CD4-positive, alpha-beta T cell treated with Interferon gamma for 1 hour (primary cell): Measurements from ENCODE around the gene C11orf16.
"Not testable (repeated sequence)": the region's sequence is repeated elsewhere in the genome, so short reads cannot be mapped to it uniquely, and the experiment has no call there.

ENCODE experiments used
- DNase-seq: peaks from one replicate; pipeline ENCODE4 v3.0.0-alpha.2; 2020

C11orf16 gene

DNA sequence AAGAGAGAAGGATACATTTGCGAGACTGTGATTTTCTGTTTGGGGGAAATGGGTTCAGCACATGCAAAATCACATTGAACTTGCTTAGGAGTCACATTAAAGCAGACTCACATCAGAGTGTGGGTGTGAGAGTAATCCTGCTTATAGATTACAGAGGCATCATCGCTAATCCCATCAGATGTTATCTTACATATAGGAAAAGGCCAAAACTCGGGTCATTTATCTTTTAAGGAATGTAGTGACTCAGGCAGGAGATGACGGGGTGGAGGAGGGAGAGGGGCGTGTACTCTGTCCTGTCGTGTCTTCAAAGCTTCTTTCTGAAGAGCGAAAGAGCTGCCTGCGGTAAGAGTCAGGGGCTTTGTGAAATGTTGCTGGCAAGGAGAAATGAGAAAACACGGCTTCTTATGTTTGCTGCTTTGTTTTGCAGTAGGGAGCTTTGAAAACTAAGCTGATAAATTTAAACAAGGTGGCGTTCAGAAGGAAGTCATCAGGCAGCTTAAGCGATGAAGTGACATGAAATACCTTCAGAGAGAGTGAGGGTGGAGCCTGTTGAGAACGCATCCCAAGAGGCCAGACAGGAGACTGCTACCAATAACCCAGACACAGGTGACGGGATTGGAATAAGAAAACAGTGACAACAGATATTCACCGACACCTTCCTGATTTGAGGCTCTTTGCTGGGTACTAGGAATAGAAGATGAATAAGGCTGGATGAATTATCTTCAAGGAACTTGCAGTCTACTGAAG is 2.2 kb upstream of the C11orf16 start:
- DNase-seq = no peak

DNA sequence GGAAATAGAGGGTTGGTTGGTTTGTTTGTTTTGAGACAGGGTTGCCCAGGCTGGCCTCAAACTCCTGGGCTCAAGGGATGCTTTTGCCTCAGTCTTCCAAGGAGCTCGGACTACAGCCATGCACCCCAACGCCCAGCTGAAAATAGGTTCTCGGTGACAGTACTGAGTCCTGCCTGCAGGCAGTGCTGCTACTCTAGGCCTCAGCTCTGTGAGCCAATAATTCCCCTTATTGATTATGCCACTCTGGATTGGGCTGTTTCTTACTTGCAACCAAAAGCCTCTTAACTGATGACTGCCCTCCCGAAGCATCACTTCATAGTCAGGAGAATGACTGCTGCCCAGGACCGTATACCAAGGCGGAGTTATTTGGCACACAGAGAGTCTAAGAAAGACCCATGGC is 1.2 kb upstream of the C11orf16 start:
- DNase-seq = no peak

DNA sequence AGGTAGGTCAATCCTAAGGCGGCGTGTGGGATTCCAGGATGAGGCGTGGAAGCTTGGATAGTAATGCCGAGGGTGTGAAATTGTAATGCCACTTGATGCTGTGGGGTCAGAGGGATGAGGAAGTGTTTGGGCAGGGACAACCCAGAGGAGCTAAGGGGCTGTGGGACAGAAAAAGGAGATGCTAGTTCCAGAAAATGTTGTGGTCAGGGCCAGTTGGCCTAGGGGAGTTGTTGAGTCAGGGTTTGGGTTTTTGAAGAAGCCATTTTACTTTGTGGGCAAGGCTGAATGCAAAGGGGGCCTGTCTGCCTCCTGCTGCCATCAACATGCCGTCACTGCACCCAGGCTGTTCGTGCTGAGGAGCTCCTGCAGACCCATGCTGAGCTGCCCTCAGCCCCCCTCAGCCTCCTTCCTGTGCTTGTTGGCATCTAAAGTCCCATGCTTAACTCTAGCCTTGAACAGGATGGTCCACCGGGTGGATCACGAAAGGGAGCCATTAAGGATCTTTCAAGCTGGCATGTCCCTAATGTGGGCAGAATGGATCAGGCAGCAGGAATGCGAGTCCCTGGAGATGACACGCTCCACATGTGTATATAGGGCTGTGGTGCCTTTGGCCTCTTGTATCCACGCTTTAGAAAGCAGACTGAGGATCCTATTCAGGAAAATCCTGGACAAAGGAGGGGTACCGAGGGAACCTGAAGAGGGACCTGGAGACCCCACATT is 2.1 kb downstream of the C11orf16 start:
- no peak for DNase-seq

DNA sequence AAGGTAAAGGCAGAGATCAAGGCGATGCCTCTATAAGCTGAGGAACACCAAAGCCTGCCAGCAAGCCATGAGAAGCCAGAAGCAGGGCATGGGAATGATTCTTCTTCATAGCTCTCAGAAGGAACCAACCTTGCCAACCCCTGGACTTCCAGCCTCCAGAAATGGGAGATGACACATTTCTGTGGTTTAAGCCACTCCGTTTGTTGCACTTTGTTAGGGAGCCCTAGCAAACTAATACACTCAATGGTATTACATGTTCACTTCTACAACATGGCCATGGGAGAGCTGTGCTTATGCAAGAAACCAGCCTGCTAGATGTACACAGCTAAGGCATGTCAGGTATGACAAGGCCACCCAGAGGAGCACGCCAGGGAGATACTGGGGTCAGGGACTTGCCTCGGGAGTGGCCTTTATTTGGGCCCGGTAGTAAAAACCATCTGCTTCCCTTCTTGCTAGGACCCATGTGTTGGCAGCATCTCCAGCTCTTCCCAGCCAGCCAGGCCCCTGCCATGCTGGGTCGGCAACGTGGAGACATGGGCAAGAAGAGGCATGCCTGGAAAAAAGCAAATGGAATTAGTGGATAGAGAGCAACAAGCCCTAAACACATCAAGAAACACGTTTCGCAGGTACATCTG is 3.6 kb downstream of the C11orf16 start:
- DNase-seq = no peak

DNA sequence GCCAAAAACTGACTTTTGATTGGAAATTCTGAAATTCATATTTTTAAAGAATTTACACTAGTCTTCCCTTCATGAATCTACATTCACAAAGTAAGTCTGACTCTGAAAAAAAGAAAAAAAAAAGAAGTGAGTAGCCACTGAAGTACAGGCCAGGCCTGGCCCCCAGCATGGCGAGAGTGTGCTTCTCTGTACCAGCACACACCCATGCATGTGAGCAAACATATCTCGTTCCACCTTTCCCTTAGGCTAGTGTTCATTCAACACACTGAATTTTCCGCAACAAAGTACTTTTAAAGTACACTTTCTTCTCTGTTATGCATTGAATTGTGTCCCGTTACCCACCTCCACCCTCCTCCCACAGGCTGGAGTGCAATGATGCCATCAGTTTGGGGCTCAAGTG is 4.5 kb downstream of the C11orf16 start:
- no peak for DNase-seq

DNA sequence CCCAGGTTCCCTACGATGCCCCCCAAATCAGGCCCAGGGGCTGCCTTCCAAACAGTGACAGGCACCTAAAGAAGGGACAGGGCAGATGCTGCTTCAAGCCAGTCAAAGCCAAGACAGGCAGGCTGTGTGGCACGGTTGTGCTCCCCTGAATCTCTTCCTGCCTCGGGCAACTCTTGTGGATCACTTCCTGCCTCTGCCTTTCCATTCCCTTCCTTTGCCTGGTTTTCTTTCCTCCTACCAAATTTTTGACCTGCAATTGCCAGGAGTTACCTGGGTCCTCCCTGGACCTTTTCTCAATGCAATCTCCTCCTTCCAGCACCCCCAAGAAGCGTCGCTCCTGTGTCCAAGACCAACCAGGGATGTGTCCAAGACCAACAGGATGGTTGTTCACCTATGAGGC is 5.5 kb downstream of the C11orf16 start:
- DNase-seq = no peak

DNA sequence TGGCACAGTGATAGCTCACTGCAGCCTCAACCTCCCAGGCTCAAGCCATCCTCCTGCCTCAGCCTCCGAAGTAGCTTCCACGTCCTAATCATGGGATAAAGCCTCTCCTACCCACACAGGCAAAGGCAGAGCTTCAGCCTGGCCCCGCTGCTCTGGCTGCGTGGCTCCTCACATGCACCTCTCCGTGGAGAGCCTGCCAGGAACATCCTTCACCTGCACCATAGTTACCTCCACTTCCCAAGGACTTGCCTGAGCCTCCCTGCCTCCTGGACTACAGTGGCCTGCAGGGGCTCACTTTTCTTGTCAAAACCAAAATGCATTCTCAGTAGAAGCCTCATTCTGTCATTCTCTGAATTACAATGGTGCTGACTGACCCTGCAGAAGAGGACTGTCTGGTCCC is 6.5 kb downstream of the C11orf16 start:
- no peak for DNase-seq

DNA sequence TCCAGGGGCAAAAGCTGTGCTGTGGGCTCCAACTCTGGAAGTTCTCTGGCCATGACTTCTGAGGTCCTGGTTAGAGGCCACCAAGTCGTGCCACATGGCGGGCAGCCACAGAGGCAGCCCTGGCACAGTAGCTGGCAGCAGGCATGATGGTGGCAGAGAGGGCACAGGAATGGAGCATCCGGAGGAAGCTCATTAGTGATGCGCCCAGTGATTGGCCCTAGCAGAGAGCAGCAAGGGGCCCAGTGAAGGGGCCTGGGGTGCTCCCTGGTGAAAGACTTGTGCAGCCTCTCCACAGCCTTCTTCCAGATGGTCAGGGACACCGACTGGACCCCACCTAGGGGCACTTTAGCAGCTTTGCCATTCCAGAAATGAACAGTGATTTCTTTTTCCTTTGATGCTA is 7.0 kb downstream of the C11orf16 start:
- no peak for DNase-seq

DNA sequence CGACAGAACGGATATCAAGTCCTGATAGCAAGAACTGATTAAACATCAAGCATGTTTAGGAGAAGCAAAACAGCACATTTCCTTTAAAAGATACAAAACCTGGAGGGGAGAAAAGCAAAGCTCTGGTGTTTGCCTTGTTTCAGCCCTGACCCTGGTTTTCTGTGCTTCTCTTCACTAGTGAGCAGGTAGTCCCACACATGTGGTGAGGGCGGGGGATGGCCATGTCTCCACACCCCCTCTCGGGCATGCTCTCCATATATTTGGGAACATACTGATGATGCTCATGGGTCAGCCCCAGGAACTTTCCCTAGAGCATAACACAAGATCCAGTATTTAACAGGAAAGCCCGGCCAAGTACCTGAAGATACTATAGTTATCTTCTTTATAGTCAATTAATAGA is 10.1 kb downstream of the C11orf16 start:
- DNase-seq = no peak

DNA sequence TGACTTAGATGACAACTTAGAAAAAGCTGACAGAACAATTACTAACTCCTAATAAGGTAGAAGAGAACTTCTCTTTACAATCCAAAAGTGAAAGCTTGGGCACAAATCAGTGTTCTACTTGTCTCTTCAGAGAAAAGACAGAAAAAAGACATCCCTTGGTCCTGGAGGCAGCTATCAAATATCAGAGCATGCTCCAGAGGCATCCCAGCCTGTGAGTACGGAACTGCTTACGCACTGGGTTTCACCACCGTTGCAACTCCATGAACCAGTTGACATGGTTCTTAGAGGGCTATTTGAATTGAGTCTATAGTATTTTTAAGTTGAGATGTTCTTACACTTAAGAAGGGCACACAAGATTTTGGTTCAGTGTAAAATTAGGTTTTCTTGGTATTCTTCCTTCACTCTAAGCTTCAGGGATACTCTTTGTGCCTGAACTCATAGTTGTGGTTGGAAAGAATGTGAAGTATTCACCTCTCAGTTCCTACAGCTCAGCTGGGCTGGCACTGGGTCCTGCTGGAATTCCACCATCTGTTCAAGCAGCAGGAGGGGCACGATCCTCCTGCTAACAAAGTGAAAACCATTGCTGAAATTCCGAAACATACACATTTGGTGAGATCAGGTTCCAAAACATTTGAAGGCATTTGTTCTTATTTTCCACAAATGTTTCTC is 15.5 kb downstream of the C11orf16 start:
- no peak for DNase-seq

DNA sequence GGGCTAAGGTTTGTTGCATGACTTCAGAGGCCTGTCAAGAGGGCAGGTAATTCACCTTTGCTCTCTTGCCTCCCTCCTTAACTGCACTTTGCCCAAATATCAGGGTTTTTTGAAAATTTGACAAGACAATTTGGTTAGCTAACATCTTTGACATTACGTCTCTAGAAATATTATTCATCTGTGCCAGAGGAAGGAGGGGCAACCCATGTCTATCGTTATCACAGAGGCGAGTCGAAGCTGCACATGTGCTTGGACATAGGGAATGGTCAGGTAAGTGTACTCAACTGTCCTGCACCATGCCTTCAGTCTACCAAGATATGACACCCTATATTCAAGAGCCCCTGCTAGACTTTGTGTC is 18.1 kb downstream of the C11orf16 start:
- no peak for DNase-seq

DNA sequence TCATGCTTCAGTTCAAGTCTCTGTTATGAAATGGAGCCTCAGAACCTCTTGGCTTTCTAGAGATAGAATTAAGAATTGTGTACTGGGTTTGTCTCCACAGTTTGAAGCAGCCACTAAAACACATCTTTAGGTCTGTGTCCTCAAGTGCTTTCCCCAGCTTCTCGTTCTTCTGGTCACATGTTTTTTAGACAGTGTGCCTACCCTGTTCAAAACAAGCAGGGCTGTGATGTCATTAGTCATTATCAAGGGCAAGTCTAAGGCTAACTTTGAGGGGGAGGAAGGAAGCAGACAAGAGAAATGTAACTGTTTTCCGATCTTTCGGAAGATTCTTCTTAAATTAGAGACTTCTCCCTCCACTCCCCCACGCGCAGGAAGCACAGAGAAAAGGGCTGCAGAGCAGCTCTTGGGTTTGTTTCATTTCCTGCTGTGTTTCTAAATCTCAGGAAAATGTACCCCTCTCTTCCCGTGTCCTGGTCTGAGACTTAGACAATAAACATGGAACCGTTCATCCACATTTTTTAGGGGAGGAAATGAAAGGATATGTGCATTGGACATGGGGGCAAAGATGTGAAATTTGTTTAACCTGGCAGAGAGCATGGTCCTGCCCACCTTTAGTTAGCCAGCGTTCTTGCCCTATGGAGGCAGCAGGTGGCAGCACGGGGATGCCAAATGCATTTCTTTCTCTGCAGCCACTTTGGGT is 18.6 kb downstream of the C11orf16 start:
- DNase-seq = peak; percentile 31

DNA sequence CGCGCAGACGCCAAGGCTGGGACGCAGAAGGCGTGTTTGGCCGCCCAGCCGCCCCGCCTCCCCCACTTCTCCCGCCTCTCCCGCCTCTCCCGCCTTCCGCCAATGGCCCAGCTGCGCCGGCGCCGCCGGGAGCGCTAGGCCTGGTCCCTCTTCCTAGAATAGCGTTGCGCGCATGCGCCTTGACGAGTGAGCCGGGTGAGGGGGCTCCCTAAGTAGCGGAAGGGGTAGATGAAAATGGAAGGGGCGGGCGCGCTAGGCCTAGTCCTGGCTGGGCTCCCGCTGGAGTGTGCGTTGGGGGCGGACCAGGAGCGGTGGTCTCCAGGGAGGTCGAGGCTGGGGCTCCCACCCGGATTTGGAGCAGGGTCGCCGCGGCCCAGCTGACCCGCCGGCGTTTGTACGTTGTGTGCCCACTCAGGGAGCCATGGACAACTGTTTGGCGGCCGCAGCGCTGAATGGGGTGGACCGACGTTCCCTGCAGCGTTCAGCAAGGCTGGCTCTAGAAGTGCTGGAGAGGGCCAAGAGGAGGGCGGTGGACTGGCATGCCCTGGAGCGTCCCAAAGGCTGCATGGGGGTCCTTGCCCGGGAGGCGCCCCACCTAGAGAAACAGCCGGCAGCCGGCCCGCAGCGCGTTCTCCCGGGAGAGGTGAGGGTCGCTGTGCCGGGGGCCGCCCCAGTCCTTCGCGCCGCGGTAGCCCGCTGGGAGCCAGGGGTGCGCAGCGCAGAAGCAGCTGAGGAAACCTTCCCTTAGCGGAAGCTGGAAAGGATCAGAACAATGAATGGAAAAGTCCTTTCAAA is 21.5 kb downstream of the C11orf16 start, which contains the start of gene AKIP1:
TSS of gene AKIP1 (plus strand) at position 161 of the 795 bp plus-strand sequence. CDS start at position 422, 261 bp downstream.
- DNase-seq = peak; percentile 80

DNA sequence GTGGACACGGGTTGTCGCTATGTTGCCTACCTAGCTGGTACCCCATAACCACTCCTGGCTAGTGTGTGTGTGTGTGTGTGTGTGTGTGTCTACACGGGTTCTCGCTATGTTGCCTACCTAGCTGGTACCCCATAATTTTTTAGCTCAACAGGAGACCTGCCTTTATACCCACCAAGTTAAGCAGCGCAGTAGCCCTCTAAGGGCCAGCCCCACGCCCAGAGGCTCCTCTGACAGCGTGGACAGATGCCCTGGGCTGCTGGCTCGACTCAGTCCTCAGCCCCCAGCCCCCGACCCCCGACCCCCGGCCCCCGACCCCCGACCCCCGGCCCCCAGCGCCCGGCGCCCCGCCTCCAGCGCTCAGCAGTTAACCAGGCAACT is 22.1 kb downstream of the C11orf16 start:
- no peak for DNase-seq

DNA sequence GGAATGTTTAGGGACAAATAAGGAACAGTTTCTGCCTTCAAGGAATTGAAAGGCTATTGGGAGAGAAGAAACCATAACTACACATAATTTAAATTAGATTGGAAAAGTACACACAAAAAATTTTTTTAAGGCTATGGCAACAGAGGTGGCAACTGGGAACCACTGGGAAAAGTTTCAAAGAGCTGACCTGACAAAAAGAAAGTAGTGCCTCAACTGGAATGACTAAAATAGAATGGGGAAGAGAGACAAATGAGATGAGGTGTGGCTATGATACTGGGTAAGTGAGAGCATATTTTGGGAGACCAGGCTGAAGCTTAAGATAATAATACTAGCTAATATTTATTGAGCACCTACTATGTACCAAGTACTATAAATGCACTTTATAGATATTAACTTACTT is 24.6 kb downstream of the C11orf16 start:
- DNase-seq = no peak

DNA sequence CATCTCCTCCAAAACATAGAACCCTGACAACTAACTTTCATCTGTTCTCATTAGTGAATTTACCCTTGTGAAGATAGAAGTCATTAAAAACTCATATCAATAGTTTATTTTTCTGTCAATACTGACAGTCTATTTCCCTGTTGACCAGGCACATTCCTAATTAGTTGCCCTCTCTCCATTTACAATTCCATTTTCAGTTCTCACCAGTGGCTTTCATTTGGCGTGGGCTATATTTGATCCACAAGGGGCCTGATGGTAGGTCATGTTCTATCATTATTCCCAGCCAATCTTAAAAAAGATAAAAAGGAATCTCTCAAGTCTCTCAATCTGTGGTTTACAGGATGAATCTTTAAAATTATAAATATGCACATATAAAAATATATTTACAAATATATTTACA is 25.6 kb downstream of the C11orf16 start:
- no peak for DNase-seq

DNA sequence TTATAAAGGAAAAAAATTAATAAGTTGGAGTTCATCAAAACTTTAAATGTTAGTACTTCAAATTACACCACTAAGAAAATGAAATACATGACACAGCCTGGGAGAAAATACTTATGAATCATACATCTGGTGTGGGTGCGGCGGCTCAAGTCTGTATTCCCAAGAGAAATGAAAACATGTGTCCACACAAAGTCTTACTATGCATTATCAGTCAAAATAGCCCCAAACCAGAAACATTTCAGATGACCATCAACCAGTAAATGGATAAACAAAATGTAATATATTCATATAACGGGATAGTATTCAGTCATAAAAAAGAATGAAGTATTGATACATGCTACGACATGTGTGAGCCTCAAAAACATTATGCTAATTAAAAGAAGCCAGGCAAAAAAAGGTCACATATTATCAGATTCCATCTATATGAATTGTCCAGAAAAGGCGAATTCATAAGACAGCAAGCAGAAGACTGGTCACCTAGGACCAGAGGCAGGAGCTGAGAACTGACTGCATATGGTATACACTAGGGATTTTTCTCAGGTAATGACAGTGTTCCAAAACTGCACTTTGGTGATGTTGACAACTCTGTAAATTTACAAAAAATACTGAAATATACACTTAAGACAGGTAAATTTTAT is 27.1 kb downstream of the C11orf16 start:
- no peak for DNase-seq

DNA sequence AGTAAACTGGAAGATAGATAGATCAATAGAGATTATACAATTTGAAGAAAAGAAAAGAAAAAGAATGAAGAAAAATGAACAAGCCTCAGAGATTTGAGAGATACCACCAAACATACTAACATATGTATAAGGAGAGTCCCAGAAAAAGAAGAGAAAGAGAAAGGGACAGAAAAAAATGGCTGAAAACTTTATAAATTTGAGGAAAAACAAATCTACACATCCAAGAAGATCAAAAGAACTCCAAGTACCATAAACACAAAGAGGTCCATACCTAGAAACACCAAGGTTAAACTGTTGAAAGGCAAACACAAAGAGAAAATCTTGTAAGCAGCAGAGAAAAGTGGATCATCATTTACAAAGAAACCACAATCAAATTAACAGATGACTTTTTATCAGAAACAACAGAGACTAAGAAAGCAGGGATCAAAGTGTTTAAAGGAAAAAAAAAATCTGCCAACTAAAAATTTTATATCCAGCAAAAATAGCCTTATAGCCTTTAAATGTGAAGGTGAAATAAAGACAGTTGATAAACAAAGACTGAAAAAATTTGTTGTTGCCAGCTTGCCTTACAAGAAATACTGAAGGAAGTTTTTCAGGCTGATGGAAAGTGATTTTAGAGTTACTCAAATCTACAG is 33.5 kb downstream of the C11orf16 start:
- no peak for DNase-seq

DNA sequence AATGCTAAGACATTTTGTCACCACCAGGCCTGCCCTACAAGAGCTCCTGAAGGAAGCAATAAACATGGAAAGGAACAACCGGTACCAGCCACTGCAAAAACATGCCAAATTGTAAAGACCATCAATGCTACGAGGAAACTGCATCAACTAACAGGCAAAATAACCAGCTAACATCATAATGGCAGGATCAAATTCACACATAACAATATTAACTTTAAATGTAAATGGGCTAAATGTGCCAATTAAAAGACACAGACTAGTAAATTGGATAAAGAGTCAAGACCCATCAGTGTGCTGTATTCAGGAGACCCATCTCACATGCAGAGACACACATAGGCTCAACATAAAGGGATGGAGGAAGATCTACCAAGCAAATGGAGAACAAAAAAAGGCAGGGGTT is 41.6 kb downstream of the C11orf16 start:
- DNase-seq = not testable (repeated sequence)

DNA sequence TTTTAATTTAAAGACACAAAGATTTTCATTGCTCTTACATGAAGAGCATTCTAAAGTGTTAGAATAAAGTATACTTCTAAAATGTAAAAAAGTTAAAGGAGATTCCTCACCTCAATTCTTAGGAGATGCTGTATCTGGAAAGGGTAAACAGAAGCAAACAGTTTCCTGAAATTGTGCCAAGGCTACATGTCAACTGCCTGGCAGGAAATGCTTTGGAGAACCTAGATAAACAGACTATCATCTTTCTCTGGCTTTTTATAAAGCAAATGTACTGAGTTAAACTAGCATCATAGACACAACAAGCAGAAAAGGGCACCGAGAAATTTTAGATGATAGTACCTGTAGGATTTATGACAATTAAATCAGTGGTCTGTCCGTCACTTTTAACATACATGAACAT is 46.4 kb downstream of the C11orf16 start:
- no peak for DNase-seq

DNA sequence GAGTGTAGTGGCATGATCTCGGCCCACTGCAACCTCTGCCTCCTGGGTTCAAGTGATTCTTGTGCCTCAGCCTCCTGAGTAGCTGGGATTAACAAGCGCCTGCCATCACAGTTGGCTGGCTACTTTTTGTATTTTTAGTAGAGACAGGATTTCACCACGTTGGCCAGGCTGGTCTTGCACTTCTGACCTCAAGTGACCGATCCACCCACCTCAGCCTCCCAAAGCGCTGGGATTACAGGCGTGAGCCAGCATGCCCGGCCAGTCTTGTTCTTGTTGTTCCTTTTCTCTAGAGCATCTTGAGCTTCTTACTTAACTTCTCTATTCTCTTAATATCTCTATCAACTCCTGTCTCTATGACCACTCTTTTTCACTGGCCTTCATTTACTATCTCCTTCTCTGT is 51.2 kb downstream of the C11orf16 start:
- DNase-seq = not testable (repeated sequence)
